IMR-90 (cell line): ENCODE results near the gene SCYGR2. TPM values are rescaled to one million over a fixed set of nuclear protein-coding genes. Genes with fewer than 3 reads are reported as not detected.
A peak's percentile ranks its signal among the peaks of the same experiment; 100 is the strongest.

ENCODE experiments used
- ATAC-seq: fragments of 200-7000 bp; cut with Tn5 transposase; 2 replicates; pipeline ENCODE4 v1.9.1; 2020; ENCODE audit warnings: low read depth, mild to moderate bottlenecking, moderate library complexity
- BruUV-seq: library from RNA; stranded (reverse); fragments of 400-500 nt; replicated peaks from 2 replicates; lab custom pipeline; 2021; lab: Mats Ljungman, UMichigan
- CTCF ChIA-PET: fragments of 300-600 bp; formaldehyde crosslinking; extraction: SDS; loops from one replicate; lab custom pipeline; 2021; ENCODE audit warnings: antibody characterized with exemption; lab: Yijun Ruan, JAX
- POLR2A ChIA-PET: fragments of 300-600 bp; sonication (Branson Sonifier 250); formaldehyde crosslinking; loops from one replicate; lab custom pipeline; 2022; ENCODE audit warnings: antibody characterized with exemption; ENCODE audit not compliant: unreplicated experiment; lab: Charles Lee
- DNase-seq: peaks from one replicate; pipeline ENCODE4 v3.0.0; 2013
- H2AFZ ChIP-seq: replicated peaks from 2 replicates; pipeline ENCODE3; 2013; ENCODE audit warnings: low read length, mild to moderate bottlenecking; ENCODE audit not compliant: poor library complexity
- H2AK5ac ChIP-seq: 2 replicates; pipeline ENCODE4 v1.6.1; 2013; ENCODE audit warnings: low read depth, low read length, inconsistent platforms
- H2AK9ac ChIP-seq: replicated peaks from 2 replicates; pipeline ENCODE3; 2013; ENCODE audit warnings: mild to moderate bottlenecking, low read depth, low read length, moderate library complexity; ENCODE audit not compliant: poor library complexity
- H2BK120ac ChIP-seq: 2 replicates; pipeline ENCODE4 v1.6.1; 2013; ENCODE audit warnings: low read depth, low read length, inconsistent platforms
- H2BK15ac ChIP-seq: 3 replicates; pipeline ENCODE4 v1.6.1; 2013; ENCODE audit warnings: low read depth, low read length, inconsistent platforms
- H2BK20ac ChIP-seq: 2 replicates; pipeline ENCODE4 v1.6.1; 2013; ENCODE audit warnings: low read depth, mild to moderate bottlenecking, inconsistent platforms, low read length, moderate library complexity
- H2BK5ac ChIP-seq: 2 replicates; pipeline ENCODE4 v1.6.1; 2013; ENCODE audit warnings: mild to moderate bottlenecking, low read depth, low read length, inconsistent platforms; ENCODE audit not compliant: poor library complexity, severe bottlenecking
- H3K14ac ChIP-seq: replicated peaks from 2 replicates; pipeline ENCODE4 v1.6.1; 2013; ENCODE audit warnings: low read depth, low read length, inconsistent platforms
- H3K18ac ChIP-seq: 2 replicates; pipeline ENCODE4 v1.6.1; 2013; ENCODE audit warnings: low read depth, low read length, control low read depth
- H3K23ac ChIP-seq: 2 replicates; pipeline ENCODE4 v1.6.1; 2013; ENCODE audit warnings: low read depth, low read length, inconsistent platforms
- H3K27ac ChIP-seq: 2 replicates; pipeline ENCODE4 v1.5.1; 2013; ENCODE audit warnings: mild to moderate bottlenecking, control low read depth, low read length; ENCODE audit not compliant: insufficient read depth
- H3K27me3 ChIP-seq: 2 replicates; pipeline ENCODE4 v1.6.1; 2013; ENCODE audit warnings: low read length; ENCODE audit not compliant: control insufficient read depth, insufficient read depth
- H3K36me3 ChIP-seq: 2 replicates; pipeline ENCODE4 v1.6.1; 2013; ENCODE audit warnings: low read length, mixed read lengths; ENCODE audit not compliant: control insufficient read depth, insufficient read depth
- H3K4ac ChIP-seq: 2 replicates; pipeline ENCODE4 v1.6.1; 2013; ENCODE audit warnings: low read depth, low read length, inconsistent platforms
- H3K4me1 ChIP-seq: 2 replicates; pipeline ENCODE4 v1.6.1; 2013; ENCODE audit warnings: low read length, mixed read lengths; ENCODE audit not compliant: control insufficient read depth, insufficient read depth
- H3K4me2 ChIP-seq: 2 replicates; pipeline ENCODE4 v1.6.1; 2013; ENCODE audit warnings: low read depth, mild to moderate bottlenecking, control low read depth, low read length, moderate library complexity
- H3K4me3 ChIP-seq: 2 replicates; pipeline ENCODE4 v1.5.1; 2013; ENCODE audit warnings: low read depth, mild to moderate bottlenecking, control low read depth, low read length, moderate library complexity; ENCODE audit not compliant: insufficient read depth
- H3K56ac ChIP-seq: 2 replicates; pipeline ENCODE4 v1.6.1; 2013; ENCODE audit warnings: low read length, inconsistent platforms; ENCODE audit not compliant: insufficient read depth; ENCODE audit errors: extremely low read depth
- H3K79me1 ChIP-seq, 2 experiments: 2 replicates each; pipeline ENCODE4 v1.6.1; 2013; ENCODE audit warnings: low read length in 2 of 2, inconsistent platforms in 1 of 2, low read depth in 1 of 2
- H3K9ac ChIP-seq: 2 replicates; pipeline ENCODE4 v1.6.1; 2013; ENCODE audit warnings: low read depth, low read length, control low read depth
- H3K9me1 ChIP-seq: 2 replicates; pipeline ENCODE4 v1.6.1; 2013; ENCODE audit warnings: low read length, inconsistent platforms; ENCODE audit not compliant: insufficient read depth
- H3K9me3 ChIP-seq: 2 replicates; pipeline ENCODE4 v1.6.1; 2013; ENCODE audit warnings: low read length; ENCODE audit not compliant: control insufficient read depth, insufficient read depth
- H4K20me1 ChIP-seq: 2 replicates; pipeline ENCODE4 v1.6.1; 2013; ENCODE audit warnings: low read length, inconsistent platforms; ENCODE audit not compliant: insufficient read depth
- H4K5ac ChIP-seq: 2 replicates; pipeline ENCODE4 v1.6.1; 2013; ENCODE audit warnings: mild to moderate bottlenecking, low read depth, low read length, control low read depth
- H4K8ac ChIP-seq, 2 experiments: 2 replicates each; pipeline ENCODE4 v1.6.1; 2013; ENCODE audit warnings: low read depth in 2 of 2, low read length in 2 of 2, control low read depth in 1 of 2, inconsistent platforms in 1 of 2
- H4K91ac ChIP-seq: 2 replicates; pipeline ENCODE4 v1.6.1; 2013; ENCODE audit warnings: low read depth, low read length, inconsistent platforms; ENCODE audit not compliant: insufficient read depth
- FOS ChIP-seq: fragments of 150-350 bp; IDR thresholded peaks from 2 replicates; pipeline ENCODE4 v1.6.1; 2016; ENCODE audit warnings: low read depth, low read length
- POLR2A ChIP-seq: IDR thresholded peaks from 2 replicates; pipeline ENCODE4 v1.6.1; 2012; ENCODE audit warnings: mild to moderate bottlenecking, low read depth, low read length
- dilution Hi-C: fragments of 300-500 bp; cut with HindIII; formaldehyde crosslinking; loops from one replicate; pipeline ENCODE4 v1.14.3; 2018; ENCODE audit warnings: low sequenced_read_pairs; ENCODE audit not compliant: unreplicated experiment
- in situ Hi-C: fragments of 300-500 bp; cut with MboI; formaldehyde crosslinking; loops from 3 replicates; pipeline ENCODE4 v1.14.3; 2019; ENCODE audit warnings: low sequenced_read_pairs, inconsistent platforms, mixed read lengths
- intact Hi-C: fragments of 100-400 bp; cut with micrococcal nuclease; formaldehyde crosslinking; loops from 2 replicates; pipeline ENCODE4 v1.10.0; 2022
- polyA plus RNA-seq, 3 experiments: library from polyadenylated mRNA; depleted of rRNA; stranded (reverse); fragments of >200 nt; gene quantifications; 2 replicates each; pipeline ENCODE4 v1.2.3, GENCODE V29; 2012; ENCODE audit warnings: low replicate concordance in 1 of 3
- total RNA-seq: library from RNA; depleted of rRNA; stranded (reverse); fragments of >200 nt; gene quantifications from 2 replicates; pipeline ENCODE4 v1.2.3, GENCODE V29; 2012

The SCYGR2 gene
- total and polyA plus RNA-seq, 2 of the 4 experiments (the other 2 are of a cell fraction): not detected

DNA sequence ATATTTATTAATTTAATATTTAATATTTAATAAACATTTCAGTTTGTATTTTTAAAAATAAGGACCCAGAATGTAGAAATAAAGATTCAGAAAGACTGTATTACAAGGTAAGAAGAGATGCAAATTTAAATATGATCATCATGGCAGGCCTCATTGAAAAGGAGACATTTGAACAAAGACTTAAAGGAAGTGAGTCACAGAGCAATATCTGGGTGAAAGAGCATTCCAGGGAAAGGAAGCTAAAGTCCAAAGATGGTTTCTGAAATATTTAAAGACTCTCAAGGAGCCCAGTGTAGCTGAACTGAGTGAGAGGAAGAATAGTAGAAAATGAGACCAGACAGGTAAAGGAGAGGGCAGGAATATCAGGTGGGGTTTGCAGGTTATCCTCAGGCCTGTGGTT, 24.5 kb downstream of the SCYGR2 start:
- dilution Hi-C loops: no loop called here
- no peaks in the 10 kb centered on the region for H3K9me1 ChIP-seq
- no peaks in the 10 kb centered on the region for H4K20me1 ChIP-seq
- peak overlapping the region; percentile 95; the same call in 1 of the 2 replicates for H4K5ac ChIP-seq
- ChIA-PET CTCF (no interaction called here), POLR2A (no interaction called here)
- TF ChIP-seq FOS (peak; percentile 32; the same call in 1 of the 2 replicates), POLR2A (no peak)
- no peak overlapping the region for H3K9ac ChIP-seq
- peak overlapping the region; percentile 50 for H4K91ac ChIP-seq
- no peak overlapping the region; the same call in 1 of the 2 replicates for H3K56ac ChIP-seq
- H3K4me3 ChIP-seq: no peak overlapping the region
- no peaks in the 10 kb centered on the region for H3K36me3 ChIP-seq
- no peak overlapping the region for H2AK5ac ChIP-seq
- H3K4me2 ChIP-seq: peak overlapping the region; percentile 81; the same call in 1 of the 2 replicates
- peaks cover 1% of the 10 kb centered on the region; the same call in 1 of the 2 replicates for H3K4me1 ChIP-seq
- peak overlapping the region; percentile 61; the same call in 1 of the 2 replicates for H3K27ac ChIP-seq
- no peaks in the 10 kb centered on the region for H3K9me3 ChIP-seq
- H3K23ac ChIP-seq: peak overlapping the region; percentile 68; the same call in 1 of the 2 replicates
- peak; percentile 90 for ATAC-seq
- peak overlapping the region; percentile 95 for H2BK20ac ChIP-seq
- intact Hi-C loops: no loop called here
- H3K79me1 ChIP-seq: no peaks in the 10 kb centered on the region
- H2AFZ ChIP-seq: peak overlapping the region; percentile 79
- H2BK15ac ChIP-seq: peak overlapping the region; percentile 94; the same call in 1 of the 3 replicates
- peak overlapping the region; percentile 90; the same call in 1 of the 2 replicates for H3K18ac ChIP-seq
- peak overlapping the region; percentile 89; the same call in 1 of the 2 replicates for H2BK120ac ChIP-seq
- peak; percentile 75 for DNase-seq
- peak overlapping the region; percentile 67; the same call in 1 of the 2 replicates for H3K14ac ChIP-seq
- H4K8ac ChIP-seq: peak overlapping the region; percentile 69 to 80; a peak in 3 of 4 replicates
- no peaks in the 10 kb centered on the region for H3K27me3 ChIP-seq
- BruUV-seq: no TSS peak
- H2BK5ac ChIP-seq: peak overlapping the region; percentile 95
- in situ Hi-C loops: no loop called here
- H2AK9ac ChIP-seq: no peak overlapping the region
- peak overlapping the region; percentile 74 for H3K4ac ChIP-seq
